ENCODE measurements around the gene KLF2. TPM values are rescaled to one million over a fixed set of nuclear protein-coding genes. Genes with fewer than 3 reads are reported as not detected.
A peak's percentile ranks its signal among the peaks of the same experiment; 100 is the strongest.

Gene KLF2
- total and polyA plus RNA-seq, 10 of the 15 experiments (the other 5 are each of a cell fraction or from before 2014, with no cell fraction given) = 0.16 to 13.7 (median 1.0) TPM

GRCh38 chr19:16324384-16325160 is at the start of gene KLF2 (continued):
- TF ChIP-seq ZBTB4 (CRISPR knock-in tag; IDR thresholded peaks at IDR 0.05) = no peak
- no peak for TF ChIP-seq FOXM1 (IDR thresholded peaks at IDR 0.05; ENCODE audit: low read depth, low read length)
- no peak for TF ChIP-seq BACH1 (IDR thresholded peaks at IDR 0.05; ENCODE audit: borderline replicate concordance)
- no peak for TF ChIP-seq JUNB (IDR thresholded peaks at IDR 0.05)
- no peak for TF ChIP-seq RBBP5 (conservative IDR thresholded peaks at IDR 0.05)
- TF ChIP-seq STAT1 (conservative IDR thresholded peaks at IDR 0.05) = no peak
- peak; percentile 93 for TF ChIP-seq POLR2A (IDR thresholded peaks at IDR 0.05; ENCODE audit: low read depth, low read length)
- peak; percentile 48; the same call in 1 of the 2 replicates for TF ChIP-seq CREB1 (IDR thresholded peaks at IDR 0.05; ENCODE audit: low read depth)
- no peak for TF ChIP-seq HDGF (IDR thresholded peaks at IDR 0.05)
- TF ChIP-seq ETV6 (conservative IDR thresholded peaks at IDR 0.05 in 1 of 2, IDR thresholded peaks at IDR 0.05 in 1 of 2; ENCODE audit: borderline replicate concordance in 1 of 2, low read depth in 1 of 2) = no peak
- no peak for TF ChIP-seq SUPT20H (IDR thresholded peaks at IDR 0.05; ENCODE audit: borderline replicate concordance, control insufficient read depth, low read depth, low read length)
- no peak for TF ChIP-seq MTA3 (IDR thresholded peaks at IDR 0.05; ENCODE audit: borderline replicate concordance, low read length)
- peak; percentile 57; the same call in 1 of the 2 replicates for TF ChIP-seq MEF2A (IDR thresholded peaks at IDR 0.05; ENCODE audit: insufficient read depth, low read depth, low read length)
- no peak for TF ChIP-seq RB1 (IDR thresholded peaks at IDR 0.05; ENCODE audit: borderline replicate concordance)
- TF ChIP-seq KDM1A (IDR thresholded peaks at IDR 0.05; ENCODE audit: borderline replicate concordance) = no peak
- no peak for TF ChIP-seq ZBTB40 (IDR thresholded peaks at IDR 0.05; ENCODE audit: borderline replicate concordance)
- no peak for TF ChIP-seq MAX (IDR thresholded peaks at IDR 0.05; ENCODE audit: low read depth, low read length)
- no peak for TF ChIP-seq STAT3 (IDR thresholded peaks at IDR 0.05; ENCODE audit: low read depth, low read length)
- no peak for TF ChIP-seq RAD51 (IDR thresholded peaks at IDR 0.05)
- no peak for TF ChIP-seq REST (IDR thresholded peaks at IDR 0.05; ENCODE audit: low read depth, low read length)
